ENCODE data around the gene TMEFF1.
"Not testable (repeated sequence)": the region's sequence is repeated elsewhere in the genome, so short reads cannot be mapped to it uniquely, and the experiment has no call there.

TMEFF1 gene

GRCh38 chr9:100489836-100490235 lies 16.9 kb downstream of the TMEFF1 start:
- DNase-seq (ENCODE audit: low spot score) = no peak

GRCh38 chr9:100492952-100493351 lies 20.0 kb downstream of the TMEFF1 start:
- no peak for DNase-seq (ENCODE audit: low spot score)

GRCh38 chr9:100498592-100498991 lies 25.6 kb downstream of the TMEFF1 start:
- DNase-seq (ENCODE audit: low spot score) = no peak

- peak; percentile 33 for DNase-seq (ENCODE audit: low spot score)
Observed at GRCh38 chr9:100499460-100499859, 26.5 kb downstream of the TMEFF1 start.

GRCh38 chr9:100499866-100500265 lies 26.9 kb downstream of the TMEFF1 start:
- no peak for DNase-seq (ENCODE audit: low spot score)

- DNase-seq (ENCODE audit: low spot score) = peak; percentile 84
Observed at GRCh38 chr9:100505564-100506159, 32.7 kb downstream of the TMEFF1 start.

- peak; percentile 30 for DNase-seq (ENCODE audit: low spot score)
Observed at GRCh38 chr9:100507350-100507749, 34.4 kb downstream of the TMEFF1 start.

- no peak for DNase-seq (ENCODE audit: low spot score)
Observed at GRCh38 chr9:100511205-100511604, 38.3 kb downstream of the TMEFF1 start.

GRCh38 chr9:100515578-100516494 lies 42.9 kb downstream of the TMEFF1 start:
- no peak for DNase-seq (ENCODE audit: low spot score)

GRCh38 chr9:100521282-100521681 lies 48.3 kb downstream of the TMEFF1 start:
- DNase-seq (ENCODE audit: low spot score) = no peak

- no peak for DNase-seq (ENCODE audit: low spot score)
Observed at GRCh38 chr9:100525563-100525962, 52.6 kb downstream of the TMEFF1 start.

GRCh38 chr9:100527180-100527794 lies 54.3 kb downstream of the TMEFF1 start:
- DNase-seq (ENCODE audit: low spot score) = not testable (repeated sequence)

GRCh38 chr9:100534401-100534800 lies 61.5 kb downstream of the TMEFF1 start:
- no peak for DNase-seq (ENCODE audit: low spot score)

GRCh38 chr9:100540327-100540726 lies 67.4 kb downstream of the TMEFF1 start:
- no peak for DNase-seq (ENCODE audit: low spot score)

- DNase-seq (ENCODE audit: low spot score) = no peak
Observed at GRCh38 chr9:100549048-100549447, 76.1 kb downstream of the TMEFF1 start.

- DNase-seq (ENCODE audit: low spot score) = no peak
Observed at GRCh38 chr9:100554935-100555401, 82.0 kb downstream of the TMEFF1 start.

GRCh38 chr9:100555471-100555870 lies 82.5 kb downstream of the TMEFF1 start:
- no peak for DNase-seq (ENCODE audit: low spot score)

GRCh38 chr9:100557053-100557452 lies 84.1 kb downstream of the TMEFF1 start:
- DNase-seq (ENCODE audit: low spot score) = no peak

GRCh38 chr9:100561256-100561655 lies 88.3 kb downstream of the TMEFF1 start:
- no peak for DNase-seq (ENCODE audit: low spot score)

- DNase-seq (ENCODE audit: low spot score) = no peak
Observed at GRCh38 chr9:100567856-100568255, 94.9 kb downstream of the TMEFF1 start.

GRCh38 chr9:100573655-100574260 lies 100.8 kb downstream of the TMEFF1 start:
- DNase-seq (ENCODE audit: low spot score) = no peak

- no peak for DNase-seq (ENCODE audit: low spot score)
Observed at GRCh38 chr9:100575006-100575405, 102.1 kb downstream of the TMEFF1 start.

Measured in NAMALWA (cell line).